SIG-M5 treated with dmso at 0.1 percent for 504 hours (cell line): ENCODE measurements around the gene NFIC.

ENCODE experiments used
- DNase-seq: peaks from one replicate; lab custom pipeline; 2025; ENCODE audit not compliant: unreplicated experiment; lab: John Stamatoyannopoulos, UW

The NFIC gene

DNA sequence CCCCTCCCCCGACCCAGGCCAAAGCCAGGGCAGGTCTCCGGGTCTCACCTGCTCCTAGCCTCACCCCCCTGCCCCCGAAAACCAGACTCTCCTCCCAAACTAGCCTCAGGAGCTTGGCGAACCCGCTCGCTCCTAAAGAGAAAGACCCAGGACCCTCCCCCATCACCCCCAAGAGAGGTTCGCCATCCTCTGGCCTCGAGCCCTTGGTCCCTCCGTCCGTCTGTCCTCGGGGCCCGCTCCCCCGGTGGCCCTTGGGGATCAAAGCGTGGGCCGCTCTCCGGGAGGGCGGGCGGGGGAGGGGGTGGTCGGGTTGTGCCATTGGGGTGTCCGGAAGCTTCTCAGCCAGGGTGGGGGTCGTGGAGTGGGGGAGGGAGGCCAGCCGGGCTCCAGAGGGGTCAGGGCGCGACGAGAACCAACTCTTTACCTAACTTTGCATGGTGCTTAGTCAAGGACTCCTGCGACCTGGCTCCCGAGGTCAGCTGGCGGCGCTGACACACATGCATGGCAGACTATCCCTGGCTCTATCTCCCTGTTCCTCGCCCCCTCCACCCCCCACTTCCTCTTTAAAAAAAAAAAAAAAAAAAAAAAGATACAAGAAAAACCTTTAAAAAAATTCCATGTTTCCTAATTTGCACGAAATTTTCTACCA is 98.3 kb downstream of the NFIC start:
- no peak for DNase-seq

DNA sequence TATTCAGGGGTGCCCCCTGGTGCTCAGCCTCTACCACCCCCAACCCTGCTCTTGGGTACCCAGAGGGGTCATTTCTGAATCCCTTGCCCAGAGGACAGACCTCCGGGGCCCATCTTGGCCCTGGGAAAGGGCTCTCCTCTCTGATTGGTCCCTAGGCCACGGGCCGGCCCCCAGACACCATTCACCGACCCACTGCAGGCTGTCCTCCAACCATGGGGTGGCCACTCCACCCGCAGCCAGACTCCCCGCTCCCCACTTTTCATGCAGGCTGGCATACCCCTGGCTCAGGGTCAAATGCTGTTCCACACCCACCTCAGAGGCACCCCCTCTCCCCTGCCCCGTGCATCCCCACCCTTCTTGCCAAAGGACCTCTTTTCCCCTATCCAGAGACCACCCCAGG is 99.2 kb downstream of the NFIC start:
- no peak for DNase-seq

- no peak for DNase-seq
These were observed 100.3 kb downstream of the NFIC start for GRCh38 chr19:3466635-3467034.

- DNase-seq: no peak
These were observed 101.2 kb downstream of the NFIC start for GRCh38 chr19:3467437-3468198.

GRCh38 chr19:3468211-3468610 is 101.8 kb downstream of the NFIC start:
- no peak for DNase-seq

DNA sequence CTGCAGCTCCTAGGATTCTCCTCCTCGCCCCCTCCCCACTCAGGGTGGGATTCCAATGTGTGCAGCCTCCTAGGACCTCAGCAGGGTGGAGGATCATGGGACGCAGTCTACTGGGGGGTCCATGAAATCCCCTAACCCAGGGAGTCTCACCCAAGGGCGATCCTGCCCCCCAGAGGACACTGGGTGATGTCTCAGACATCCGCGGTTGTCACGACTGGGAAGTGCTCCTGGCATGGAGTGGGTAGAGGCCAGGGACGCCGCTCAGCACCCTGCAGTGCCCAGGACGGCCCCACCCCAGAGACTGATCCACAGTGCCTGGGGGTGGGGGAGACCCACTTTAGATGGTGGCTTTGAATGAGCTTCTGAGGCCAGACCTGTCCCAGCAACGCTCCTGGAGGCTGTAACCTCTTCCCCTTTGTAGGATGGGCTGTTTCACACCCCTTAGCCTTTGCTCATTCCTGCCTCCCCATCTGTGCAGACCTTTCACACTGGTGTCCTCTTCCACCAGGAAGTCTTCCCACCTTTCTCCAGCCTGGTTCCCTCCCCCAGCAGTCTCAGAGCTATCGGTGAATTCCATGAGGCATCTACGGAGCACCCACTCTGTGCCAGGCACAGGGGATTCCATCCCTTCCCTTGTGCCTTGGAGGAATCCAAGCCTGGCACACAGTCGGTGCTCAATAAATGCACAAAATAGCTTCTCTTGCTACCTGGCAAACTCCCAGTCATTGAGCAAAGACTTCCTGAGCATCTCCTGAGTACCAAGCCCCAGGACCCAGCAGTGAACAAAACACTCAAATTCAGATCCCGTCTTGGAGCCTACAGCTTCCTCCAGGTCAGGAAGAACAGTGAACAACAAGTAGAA is 103.5 kb downstream of the NFIC start:
- no peak for DNase-seq

GRCh38 chr19:3470500-3471128 is 104.2 kb downstream of the NFIC start:
- DNase-seq: no peak

GRCh38 chr19:3471954-3472655 is 105.7 kb downstream of the NFIC start:
- no peak for DNase-seq

DNA sequence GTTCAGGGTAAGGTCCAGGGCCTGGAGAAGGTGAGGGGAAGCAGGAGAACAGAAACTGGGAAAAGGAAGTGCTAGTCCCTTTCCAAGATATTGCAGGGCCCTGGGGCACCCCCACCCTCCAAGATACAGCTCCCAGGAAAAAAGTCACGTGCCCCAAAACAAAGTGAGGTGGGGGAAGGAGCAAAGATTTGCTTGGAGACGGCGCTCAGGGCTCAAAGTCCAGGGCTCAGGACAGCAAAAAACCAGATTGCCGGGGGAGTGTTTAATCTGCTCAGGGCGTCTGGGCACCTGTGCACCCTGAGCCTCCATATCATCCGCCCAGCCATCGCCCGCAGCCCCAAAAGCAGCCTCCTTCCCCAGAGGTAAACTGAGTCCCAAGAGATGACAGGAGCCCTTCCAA is 107.6 kb downstream of the NFIC start:
- no peak for DNase-seq

DNA sequence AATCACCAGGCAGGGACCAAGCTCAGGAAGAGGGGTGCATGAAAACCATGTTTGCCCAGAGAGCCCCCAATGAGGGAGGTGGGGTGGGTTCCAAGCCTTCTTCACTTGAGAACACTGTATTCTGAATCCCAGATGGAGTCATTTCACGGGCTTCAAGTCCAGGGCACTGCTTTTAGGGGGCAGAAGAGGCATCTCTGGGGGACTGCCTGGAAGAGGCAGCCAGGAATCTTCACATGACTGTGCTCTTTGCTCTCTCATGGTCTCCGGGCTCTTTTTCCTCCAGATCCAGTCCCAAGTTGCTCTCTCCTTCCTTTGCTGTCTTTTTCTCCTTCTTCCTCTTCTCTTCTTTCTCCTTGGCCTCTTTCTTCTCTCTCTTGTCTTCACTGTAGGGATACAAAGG is 108.2 kb downstream of the NFIC start:
- no peak for DNase-seq

GRCh38 chr19:3475449-3475848 is 109.1 kb downstream of the NFIC start:
- DNase-seq: no peak

GRCh38 chr19:3476830-3477229 is 110.4 kb downstream of the NFIC start:
- no peak for DNase-seq

DNA sequence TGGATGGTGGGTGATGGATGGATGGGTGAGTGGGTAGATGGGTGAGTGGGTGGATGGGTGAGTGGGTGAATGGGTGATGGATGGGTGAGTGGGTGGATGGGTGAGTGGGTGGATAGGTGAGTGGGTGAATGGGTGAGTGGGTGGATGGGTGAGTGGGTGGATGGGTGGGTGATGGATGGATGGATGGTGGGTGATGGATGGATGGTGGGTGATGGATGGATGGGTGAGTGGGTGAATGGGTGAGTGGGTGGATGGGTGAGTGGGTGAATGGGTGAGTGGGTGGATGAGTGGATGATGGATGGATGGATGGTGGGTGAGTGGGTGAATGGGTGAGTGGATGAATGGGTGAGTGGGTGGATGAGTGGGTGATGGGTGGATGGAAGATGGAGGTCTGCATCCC is 111.1 kb downstream of the NFIC start:
- DNase-seq: no peak

DNA sequence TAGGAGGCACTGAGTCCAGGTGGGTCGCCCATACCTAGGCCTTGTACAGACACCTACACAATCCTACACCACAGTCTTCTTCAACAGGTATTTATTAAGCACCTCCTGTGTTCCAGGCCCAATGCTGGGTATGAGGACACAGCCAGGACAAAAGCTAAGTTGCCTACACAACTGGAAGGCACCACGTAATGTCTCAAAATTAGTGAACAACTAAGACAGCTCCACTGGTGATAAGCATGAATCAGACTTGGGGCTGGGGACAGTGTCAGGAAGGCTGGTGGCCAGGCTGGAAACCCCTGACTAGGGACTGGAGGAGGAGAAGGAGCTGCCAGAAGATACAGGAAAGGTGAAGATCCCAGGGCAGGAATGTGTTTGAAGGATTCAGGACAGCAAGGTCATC is 111.6 kb downstream of the NFIC start:
- no peak for DNase-seq

GRCh38 chr19:3478409-3479176 is 112.2 kb downstream of the NFIC start:
- DNase-seq: no peak

- peak; percentile 68 for DNase-seq
These were observed 112.9 kb downstream of the NFIC start for GRCh38 chr19:3479177-3479833.

- DNase-seq: no peak
These were observed 113.4 kb downstream of the NFIC start for GRCh38 chr19:3479834-3480215.

DNA sequence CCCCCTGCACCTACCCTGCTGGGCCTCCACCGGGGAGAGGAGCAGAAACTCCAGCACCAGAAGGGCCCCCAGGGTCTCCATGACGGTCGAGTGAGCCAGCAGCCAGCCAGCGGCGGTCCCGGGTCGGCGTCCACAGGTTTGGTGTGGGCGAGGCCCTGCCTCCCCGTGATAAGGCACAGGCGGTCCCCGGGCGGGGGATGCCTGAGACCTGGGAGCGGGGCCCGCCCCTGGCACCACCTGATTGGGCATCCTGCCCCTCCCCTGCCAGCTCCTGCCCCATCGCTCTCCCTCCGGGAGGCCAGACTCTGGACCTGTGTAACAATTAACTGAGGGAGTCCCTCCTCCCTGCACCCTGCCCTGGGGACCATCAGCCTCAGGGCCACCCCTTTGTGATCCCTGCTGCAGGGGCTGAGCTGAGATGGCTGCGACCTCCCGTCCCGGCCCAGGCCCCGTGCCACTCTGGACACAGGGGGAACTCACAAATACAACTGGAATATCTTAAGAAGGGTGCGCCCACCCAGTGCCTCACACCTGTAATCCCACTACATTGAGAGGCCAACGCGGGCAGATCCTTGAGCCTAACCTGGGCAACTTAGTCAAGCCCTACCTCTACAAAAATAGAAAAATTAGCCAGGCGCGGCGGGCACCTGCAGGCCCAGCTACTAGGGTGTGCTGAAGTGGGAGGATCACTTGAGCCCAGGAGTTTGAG is 114.2 kb downstream of the NFIC start, which contains the start of gene SMIM24:
TSS of gene SMIM24 (minus strand) at position 143 of the 709 bp plus-strand sequence. CDS start at position 81, 62 bp downstream.
- DNase-seq: no peak
